ENCODE data around the gene LHCGR. TPM values are rescaled to one million over a fixed set of nuclear protein-coding genes. Genes with fewer than 3 reads are reported as not detected.

LHCGR gene
- total RNA-seq, 4 donors from 2014 or later = 0.19 TPM; not detected in 3

GRCh38 chr2:48771241-48772014, 15.9 kb upstream of the LHCGR start:
- WGBS, 2 donors = 88 to 98% methylated on average over 4 of the region's 4 CpGs
- intact Hi-C loops (cut with DNase I; ENCODE audit: low total_unique reads) = loop anchor here (5.0 kb wide), 1 partner anchor 1194 kb away; no protein-coding TSS in a partner anchor
- no peak overlapping the region for H3K4me3 ChIP-seq (ENCODE audit: low read depth, poor library complexity, severe bottlenecking)
- no peak for DNase-seq (ENCODE audit: low spot score in 2 of 2)
- no peak for TF ChIP-seq POLR2A (IDR thresholded peaks at IDR 0.05)
- no peak for TF ChIP-seq CTCF (IDR thresholded peaks at IDR 0.05)

GRCh38 chr2:48770181-48770580, 14.7 kb upstream of the LHCGR start:
- 83 to 93% methylated on average over 1 of the region's 1 CpG for WGBS, 2 donors
- TF ChIP-seq POLR2A (IDR thresholded peaks at IDR 0.05) (no peak), CTCF (IDR thresholded peaks at IDR 0.05) (no peak)

GRCh38 chr2:48768669-48769068, 13.1 kb upstream of the LHCGR start:
- no peak overlapping the region for H3K4me3 ChIP-seq (ENCODE audit: low read depth, poor library complexity, severe bottlenecking)
- peak in 1 of 2 donors; percentile 20 for DNase-seq (ENCODE audit: low spot score in 2 of 2)
- intact Hi-C loops (cut with DNase I; ENCODE audit: low total_unique reads) = no loop called here
- 21 to 28% methylated on average over 3 of the region's 3 CpGs for WGBS, 2 donors
- TF ChIP-seq CTCF (IDR thresholded peaks at IDR 0.05) (no peak), POLR2A (IDR thresholded peaks at IDR 0.05) (no peak)

More at GRCh38 chr2:48770181-48770580, 14.7 kb upstream of the LHCGR start:
- DNase-seq (ENCODE audit: low spot score in 2 of 2) = no peak
- intact Hi-C loops (cut with DNase I; ENCODE audit: low total_unique reads) = loop anchor here (5.0 kb wide), 1 partner anchor 1193 kb away; no protein-coding TSS in a partner anchor
- no peak overlapping the region for H3K4me3 ChIP-seq (ENCODE audit: low read depth, poor library complexity, severe bottlenecking)

GRCh38 chr2:48767330-48767729, 11.8 kb upstream of the LHCGR start:
- intact Hi-C loops (cut with DNase I; ENCODE audit: low total_unique reads) = no loop called here
- TF ChIP-seq CTCF (IDR thresholded peaks at IDR 0.05) = no peak
- TF ChIP-seq POLR2A (IDR thresholded peaks at IDR 0.05) = no peak
- 72 to 73% methylated on average over 8 of the region's 8 CpGs for WGBS, 2 donors
- peak in 1 of 2 donors; percentile 16 for DNase-seq (ENCODE audit: low spot score in 2 of 2)
- no peak overlapping the region for H3K4me3 ChIP-seq (ENCODE audit: low read depth, poor library complexity, severe bottlenecking)

GRCh38 chr2:48760826-48761225, 5.3 kb upstream of the LHCGR start:
- no peak for DNase-seq (ENCODE audit: low spot score in 2 of 2)
- no peak for TF ChIP-seq POLR2A (IDR thresholded peaks at IDR 0.05)
- no peak overlapping the region for H3K4me3 ChIP-seq (ENCODE audit: low read depth, poor library complexity, severe bottlenecking)
- intact Hi-C loops (cut with DNase I; ENCODE audit: low total_unique reads) = no loop called here
- 72 to 84% methylated on average over 3 of the region's 3 CpGs for WGBS, 2 donors

- no peak for DNase-seq (ENCODE audit: low spot score in 2 of 2)
- H3K4me3 ChIP-seq (ENCODE audit: low read depth, poor library complexity, severe bottlenecking) = no peak overlapping the region
- intact Hi-C loops (cut with DNase I; ENCODE audit: low total_unique reads) = no loop called here
- WGBS, 2 donors = 90 to 91% methylated on average over 1 of the region's 1 CpG
- TF ChIP-seq POLR2A (IDR thresholded peaks at IDR 0.05) (no peak), CTCF (IDR thresholded peaks at IDR 0.05) (no peak)
Measured at GRCh38 chr2:48759682-48760081, 4.2 kb upstream of the LHCGR start.

Data from lower leg skin (tissue), 4 donors.